ENCODE results near the gene NUBP2.

The NUBP2 gene

GRCh38 chr16:1772362-1772907 is 10.3 kb upstream of the NUBP2 start, which contains the start of gene EME2:
EME2 (plus strand) TSS chr16:1772810; CDS start chr16:1773228, 418 bp downstream.
- DNase-seq (ENCODE audit: low spot score) = no peak

- peak; percentile 93 for DNase-seq (ENCODE audit: low spot score)
Measured at GRCh38 chr16:1772908-1773702, 9.7 kb upstream of the NUBP2 start, which contains the start of gene MRPS34. MRPS34 (minus strand) TSS chr16:1773134; CDS start chr16:1773119, 15 bp downstream.

GRCh38 chr16:1773703-1774447 is 8.9 kb upstream of the NUBP2 start:
- no peak for DNase-seq (ENCODE audit: low spot score)

- no peak for DNase-seq (ENCODE audit: low spot score)
Measured at GRCh38 chr16:1774448-1774780, 8.3 kb upstream of the NUBP2 start.

GRCh38 chr16:1775006-1775845 is 7.5 kb upstream of the NUBP2 start:
- DNase-seq (ENCODE audit: low spot score) = no peak

- DNase-seq (ENCODE audit: low spot score) = no peak
Measured at GRCh38 chr16:1775846-1776671, 6.7 kb upstream of the NUBP2 start.

GRCh38 chr16:1776672-1776955 is 6.1 kb upstream of the NUBP2 start:
- DNase-seq (ENCODE audit: low spot score) = no peak

GRCh38 chr16:1776991-1777374 is 5.8 kb upstream of the NUBP2 start:
- no peak for DNase-seq (ENCODE audit: low spot score)

- DNase-seq (ENCODE audit: low spot score) = no peak
Measured at GRCh38 chr16:1777375-1778199, 5.2 kb upstream of the NUBP2 start.

- no peak for DNase-seq (ENCODE audit: low spot score)
Measured at GRCh38 chr16:1778200-1779179, 4.3 kb upstream of the NUBP2 start.

- no peak for DNase-seq (ENCODE audit: low spot score)
Measured at GRCh38 chr16:1779234-1779701, 3.5 kb upstream of the NUBP2 start.

- no peak for DNase-seq (ENCODE audit: low spot score)
Measured at GRCh38 chr16:1779741-1780676, 2.8 kb upstream of the NUBP2 start.

- no peak for DNase-seq (ENCODE audit: low spot score)
Measured at GRCh38 chr16:1780677-1781072, 2.1 kb upstream of the NUBP2 start.

- DNase-seq (ENCODE audit: low spot score) = no peak
Measured at GRCh38 chr16:1781254-1781653, 1.5 kb upstream of the NUBP2 start.

- no peak for DNase-seq (ENCODE audit: low spot score)
Measured at GRCh38 chr16:1781758-1782407, 877 bp upstream of the NUBP2 start.

- DNase-seq (ENCODE audit: low spot score) = no peak
Measured at GRCh38 chr16:1784977-1785845, 2.5 kb downstream of the NUBP2 start.

- DNase-seq (ENCODE audit: low spot score) = no peak
Measured at GRCh38 chr16:1785846-1786170, 3.0 kb downstream of the NUBP2 start.
